Glomerular endothelial cell (primary cell): Measurements from ENCODE around the gene GNRH2. TPM values are rescaled to one million over a fixed set of nuclear protein-coding genes. Genes with fewer than 3 reads are reported as not detected.
"Not testable (repeated sequence)": the region's sequence is repeated elsewhere in the genome, so short reads cannot be mapped to it uniquely, and the experiment has no call there.

Experiments
- DNase-seq: peaks from one replicate; pipeline ENCODE4 v3.0.0-alpha.2; 2011; ENCODE audit warnings: low read depth, low spot score; ENCODE audit errors: extremely low read depth
- total RNA-seq: library from RNA; depleted of rRNA; stranded (reverse); fragments of >200 nt; gene quantifications from 2 replicates; pipeline ENCODE4 v1.2.3, GENCODE V29; 2015

GNRH2 gene
- total RNA-seq, 1 donor from 2014 or later: not detected

- DNase-seq: no peak
Observed at GRCh38 chr20:3041854-3042409, 1.5 kb upstream of the GNRH2 start.

- no peak for DNase-seq
Observed at GRCh38 chr20:3042625-3043024, 797 bp upstream of the GNRH2 start.

GRCh38 chr20:3044336-3044965, 1.0 kb downstream of the GNRH2 start:
- DNase-seq: no peak

GRCh38 chr20:3045042-3045815, 1.8 kb downstream of the GNRH2 start:
- DNase-seq: no peak

- DNase-seq: no peak
Observed at GRCh38 chr20:3045816-3046676, 2.6 kb downstream of the GNRH2 start, which contains the start of gene MRPS26. MRPS26 (plus strand) TSS chr20:3046052; CDS start chr20:3046069, 17 bp downstream.

GRCh38 chr20:3046677-3047462, 3.4 kb downstream of the GNRH2 start:
- no peak for DNase-seq

- DNase-seq: no peak
Observed at GRCh38 chr20:3047486-3048419, 4.3 kb downstream of the GNRH2 start.

GRCh38 chr20:3051385-3052019, 8.1 kb downstream of the GNRH2 start:
- no peak for DNase-seq

GRCh38 chr20:3059489-3059888, 16.1 kb downstream of the GNRH2 start:
- DNase-seq: no peak

GRCh38 chr20:3064119-3064518, 20.7 kb downstream of the GNRH2 start:
- not testable (repeated sequence) for DNase-seq

- DNase-seq: no peak
Observed at GRCh38 chr20:3067139-3068014, 24.0 kb downstream of the GNRH2 start.

- DNase-seq: no peak
Observed at GRCh38 chr20:3068075-3068474, 24.7 kb downstream of the GNRH2 start.

- no peak for DNase-seq
Observed at GRCh38 chr20:3068986-3069900, 25.8 kb downstream of the GNRH2 start.

GRCh38 chr20:3070725-3071124, 27.3 kb downstream of the GNRH2 start:
- DNase-seq: no peak

GRCh38 chr20:3071266-3071609, 27.8 kb downstream of the GNRH2 start:
- no peak for DNase-seq

- DNase-seq: no peak
Observed at GRCh38 chr20:3071610-3072529, 28.4 kb downstream of the GNRH2 start, which contains the start of gene OXT. OXT (plus strand) TSS chr20:3071620; CDS start chr20:3071656, 36 bp downstream.
